HL-60 (cell line): ENCODE results near the gene RTN4RL2.

Source experiments
- POLR2AphosphoS5 ChIP-seq: IDR thresholded peaks from 2 replicates; pipeline ENCODE4 v1.6.1; 2012; ENCODE audit warnings: low read depth
- TF ChIP-seq, protein P1 (sequence below): IDR thresholded peaks from one replicate; pipeline ENCODE4 v1.5.1; 2011; ENCODE audit warnings: low read length, control low read depth, inconsistent platforms; ENCODE audit not compliant: insufficient read depth

DNA sequence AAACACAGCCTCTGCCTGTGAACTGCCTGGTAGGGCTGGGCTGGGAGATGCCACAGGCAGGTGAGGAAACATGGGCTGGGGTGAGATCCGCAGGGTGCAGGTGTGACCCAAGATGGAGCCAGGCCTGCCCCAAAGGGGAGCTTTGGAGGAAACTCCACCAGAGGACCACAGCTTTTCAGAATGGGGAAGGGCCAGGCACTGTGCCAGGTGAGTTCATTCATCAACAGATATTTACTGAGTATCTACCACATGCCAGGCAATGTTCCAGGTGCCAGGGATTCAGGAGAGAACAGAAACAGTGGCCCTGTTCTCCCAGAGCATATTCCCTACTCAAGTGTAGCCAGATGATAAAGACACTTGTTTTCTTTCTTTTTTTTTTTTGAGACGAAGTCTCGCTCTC, 11.2 kb downstream of the RTN4RL2 start:
- TF ChIP-seq, protein P1, sequence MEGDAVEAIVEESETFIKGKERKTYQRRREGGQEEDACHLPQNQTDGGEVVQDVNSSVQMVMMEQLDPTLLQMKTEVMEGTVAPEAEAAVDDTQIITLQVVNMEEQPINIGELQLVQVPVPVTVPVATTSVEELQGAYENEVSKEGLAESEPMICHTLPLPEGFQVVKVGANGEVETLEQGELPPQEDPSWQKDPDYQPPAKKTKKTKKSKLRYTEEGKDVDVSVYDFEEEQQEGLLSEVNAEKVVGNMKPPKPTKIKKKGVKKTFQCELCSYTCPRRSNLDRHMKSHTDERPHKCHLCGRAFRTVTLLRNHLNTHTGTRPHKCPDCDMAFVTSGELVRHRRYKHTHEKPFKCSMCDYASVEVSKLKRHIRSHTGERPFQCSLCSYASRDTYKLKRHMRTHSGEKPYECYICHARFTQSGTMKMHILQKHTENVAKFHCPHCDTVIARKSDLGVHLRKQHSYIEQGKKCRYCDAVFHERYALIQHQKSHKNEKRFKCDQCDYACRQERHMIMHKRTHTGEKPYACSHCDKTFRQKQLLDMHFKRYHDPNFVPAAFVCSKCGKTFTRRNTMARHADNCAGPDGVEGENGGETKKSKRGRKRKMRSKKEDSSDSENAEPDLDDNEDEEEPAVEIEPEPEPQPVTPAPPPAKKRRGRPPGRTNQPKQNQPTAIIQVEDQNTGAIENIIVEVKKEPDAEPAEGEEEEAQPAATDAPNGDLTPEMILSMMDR = no peak
- no peak for TF ChIP-seq POLR2AphosphoS5
